ENCODE measurements around the gene YJU2.

The YJU2 gene

DNA sequence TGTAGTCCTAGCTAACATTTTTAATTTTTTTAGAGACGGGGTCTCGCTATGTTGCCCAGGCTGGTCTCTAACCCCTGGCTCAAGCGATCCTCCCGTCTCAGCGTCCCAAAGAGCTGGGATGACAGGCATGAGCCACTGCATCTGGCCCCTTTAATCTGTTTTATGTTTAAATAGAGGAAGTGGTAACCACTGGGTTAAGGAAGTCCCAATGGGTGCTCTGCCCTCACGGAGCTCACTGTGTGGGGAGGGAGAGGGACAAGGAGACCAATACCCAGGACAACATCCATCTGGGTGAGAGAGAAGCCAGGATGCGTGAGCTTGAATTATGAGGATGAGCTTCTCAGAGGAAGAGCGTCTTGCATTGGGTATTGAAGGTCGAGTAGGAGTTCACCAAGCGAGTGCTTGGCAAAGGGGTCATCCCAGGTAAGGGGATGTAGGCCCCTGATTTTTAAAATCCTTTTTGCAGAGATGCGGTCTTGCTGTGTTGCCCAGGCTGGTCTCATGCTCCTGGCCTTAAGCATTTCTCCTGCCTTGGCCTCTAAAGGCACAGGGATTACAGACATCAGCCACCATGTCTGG is 13.8 kb downstream of the YJU2 start:
- peaks cover 9% of the 10 kb centered on the region for H3K36me3 ChIP-seq (replicated peaks; ENCODE audit: insufficient read depth, low read length)
- no peak for TF ChIP-seq EZH2phosphoT487 (IDR thresholded peaks at IDR 0.05; ENCODE audit: low read length)
- TF ChIP-seq EZH2 (optimal IDR thresholded peaks at IDR 0.05; ENCODE audit: low read depth, low read length), result no peak
- TF ChIP-seq, protein P1, sequence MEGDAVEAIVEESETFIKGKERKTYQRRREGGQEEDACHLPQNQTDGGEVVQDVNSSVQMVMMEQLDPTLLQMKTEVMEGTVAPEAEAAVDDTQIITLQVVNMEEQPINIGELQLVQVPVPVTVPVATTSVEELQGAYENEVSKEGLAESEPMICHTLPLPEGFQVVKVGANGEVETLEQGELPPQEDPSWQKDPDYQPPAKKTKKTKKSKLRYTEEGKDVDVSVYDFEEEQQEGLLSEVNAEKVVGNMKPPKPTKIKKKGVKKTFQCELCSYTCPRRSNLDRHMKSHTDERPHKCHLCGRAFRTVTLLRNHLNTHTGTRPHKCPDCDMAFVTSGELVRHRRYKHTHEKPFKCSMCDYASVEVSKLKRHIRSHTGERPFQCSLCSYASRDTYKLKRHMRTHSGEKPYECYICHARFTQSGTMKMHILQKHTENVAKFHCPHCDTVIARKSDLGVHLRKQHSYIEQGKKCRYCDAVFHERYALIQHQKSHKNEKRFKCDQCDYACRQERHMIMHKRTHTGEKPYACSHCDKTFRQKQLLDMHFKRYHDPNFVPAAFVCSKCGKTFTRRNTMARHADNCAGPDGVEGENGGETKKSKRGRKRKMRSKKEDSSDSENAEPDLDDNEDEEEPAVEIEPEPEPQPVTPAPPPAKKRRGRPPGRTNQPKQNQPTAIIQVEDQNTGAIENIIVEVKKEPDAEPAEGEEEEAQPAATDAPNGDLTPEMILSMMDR (IDR thresholded peaks at IDR 0.05; ENCODE audit: low read length), result no peak
- H3K4me2 ChIP-seq (ENCODE audit: low read depth, low read length), result no peak overlapping the region

DNA sequence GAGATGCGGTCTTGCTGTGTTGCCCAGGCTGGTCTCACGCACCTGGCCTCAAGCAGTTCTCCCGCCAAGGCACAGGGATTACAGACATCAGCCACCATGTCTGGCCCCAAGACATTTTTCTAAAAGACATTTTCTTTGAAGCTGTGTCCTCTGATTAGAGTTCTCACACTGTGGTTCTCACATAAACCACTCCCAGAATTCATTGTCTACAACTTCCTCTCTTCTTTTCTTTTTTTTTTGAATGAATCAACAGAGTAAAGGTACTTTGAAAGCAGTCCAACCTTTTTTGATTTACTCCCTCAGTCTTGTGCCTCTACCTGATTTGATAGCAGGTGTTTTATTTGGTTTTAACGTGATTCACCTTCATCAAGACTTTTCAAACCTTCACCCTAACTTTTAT is 17.9 kb downstream of the YJU2 start:
- no peak overlapping the region for H2AFZ ChIP-seq (ENCODE audit: low read length)
- H3K4me3 ChIP-seq (ENCODE audit: low read length), result no peak overlapping the region
- H3K27me3 ChIP-seq (replicated peaks; ENCODE audit: insufficient read depth, low read length), result no peaks in the 10 kb centered on the region
- no peaks in the 10 kb centered on the region for H3K79me2 ChIP-seq (ENCODE audit: low read length)
- TF ChIP-seq, protein P1 (IDR thresholded peaks at IDR 0.05; ENCODE audit: low read length), result no peak
- TF ChIP-seq EZH2 (optimal IDR thresholded peaks at IDR 0.05; ENCODE audit: low read depth, low read length) (no peak), EZH2phosphoT487 (IDR thresholded peaks at IDR 0.05; ENCODE audit: low read length) (no peak)
- no peaks in the 10 kb centered on the region for H3K9me3 ChIP-seq (replicated peaks; ENCODE audit: insufficient read depth, low read length)
- H3K9me2 ChIP-seq (replicated peaks; ENCODE audit: insufficient read depth, low read length), result no peaks in the 10 kb centered on the region
- no peak overlapping the region for H3K27ac ChIP-seq (ENCODE audit: low read length)
- no peak overlapping the region for H3K9ac ChIP-seq (ENCODE audit: low read length)
- H3K36me3 ChIP-seq (replicated peaks; ENCODE audit: insufficient read depth, low read length), result peaks cover 5% of the 10 kb centered on the region; the same call in 1 of the 2 replicates
- no peaks in the 10 kb centered on the region for H3F3A ChIP-seq (ENCODE audit: insufficient read depth, low read length)
- H3K4me1 ChIP-seq (ENCODE audit: low read length), result no peaks in the 10 kb centered on the region
- H4K20me1 ChIP-seq (ENCODE audit: insufficient read depth, low read length), result no peaks in the 10 kb centered on the region
- H3K4me2 ChIP-seq (ENCODE audit: low read depth, low read length), result no peak overlapping the region
- DNase-seq, result no peak

More for the DNA sequence above, 13.8 kb downstream of the YJU2 start:
- Histone ChIP-seq H3K27me3 (replicated peaks; ENCODE audit: insufficient read depth, low read length) (no peaks in the 10 kb centered on the region), H3K9ac (ENCODE audit: low read length) (no peak overlapping the region), H3K4me3 (ENCODE audit: low read length) (no peak overlapping the region), H3K4me1 (ENCODE audit: low read length) (no peaks in the 10 kb centered on the region), H3K79me2 (ENCODE audit: low read length) (no peaks in the 10 kb centered on the region), H3K9me3 (replicated peaks; ENCODE audit: insufficient read depth, low read length) (no peaks in the 10 kb centered on the region), H3K27ac (ENCODE audit: low read length) (no peak overlapping the region), H3F3A (ENCODE audit: insufficient read depth, low read length) (no peaks in the 10 kb centered on the region), H3K9me2 (replicated peaks; ENCODE audit: insufficient read depth, low read length) (no peaks in the 10 kb centered on the region), H2AFZ (ENCODE audit: low read length) (no peak overlapping the region), H4K20me1 (ENCODE audit: insufficient read depth, low read length) (no peaks in the 10 kb centered on the region)
- no peak for DNase-seq

DNA sequence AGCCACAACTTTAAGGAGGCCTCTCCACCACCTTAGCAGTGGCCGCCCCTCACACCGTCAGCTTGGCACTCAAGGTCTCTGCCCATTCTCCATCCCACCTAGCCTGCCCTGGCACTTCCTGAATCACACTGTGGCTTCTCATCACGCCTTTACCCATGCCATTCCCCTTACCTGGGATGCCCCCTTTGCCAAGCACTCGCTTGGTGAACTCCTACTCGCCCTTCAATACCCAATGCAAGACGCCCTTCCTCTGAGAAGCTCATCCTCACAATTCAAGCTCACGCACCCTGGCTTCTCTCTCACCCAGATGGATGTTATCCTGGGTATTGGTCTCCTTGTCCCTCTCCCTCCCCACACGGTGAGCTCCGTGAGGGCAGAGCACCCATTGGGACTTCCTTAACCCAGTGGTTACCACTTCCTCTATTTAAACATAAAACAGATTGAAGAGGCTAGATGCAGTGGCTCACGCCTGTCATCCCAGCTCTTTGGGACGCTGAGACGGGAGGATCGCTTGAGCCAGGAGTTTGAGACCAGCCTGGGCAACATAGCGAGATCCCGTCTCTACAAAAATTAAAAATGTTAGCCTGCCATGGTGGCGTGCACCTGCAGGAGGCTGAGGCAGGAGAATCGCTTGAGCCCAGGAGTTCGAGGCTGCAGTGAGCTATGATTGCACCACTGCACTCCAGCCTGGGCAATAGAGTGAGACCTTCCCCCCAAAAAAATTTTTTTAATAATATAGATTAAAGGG is 19.5 kb downstream of the YJU2 start:
- Histone ChIP-seq H3K9me2 (replicated peaks; ENCODE audit: insufficient read depth, low read length) (no peaks in the 10 kb centered on the region), H3K4me1 (ENCODE audit: low read length) (no peaks in the 10 kb centered on the region), H3K4me2 (ENCODE audit: low read depth, low read length) (no peak overlapping the region), H2AFZ (ENCODE audit: low read length) (no peak overlapping the region), H3K27me3 (replicated peaks; ENCODE audit: insufficient read depth, low read length) (no peaks in the 10 kb centered on the region), H3K9me3 (replicated peaks; ENCODE audit: insufficient read depth, low read length) (no peaks in the 10 kb centered on the region), H3K27ac (ENCODE audit: low read length) (no peak overlapping the region), H3F3A (ENCODE audit: insufficient read depth, low read length) (no peaks in the 10 kb centered on the region), H4K20me1 (ENCODE audit: insufficient read depth, low read length) (no peaks in the 10 kb centered on the region), H3K4me3 (ENCODE audit: low read length) (no peak overlapping the region), H3K9ac (ENCODE audit: low read length) (no peak overlapping the region), H3K79me2 (ENCODE audit: low read length) (no peaks in the 10 kb centered on the region), H3K36me3 (replicated peaks; ENCODE audit: insufficient read depth, low read length) (peaks cover 5% of the 10 kb centered on the region; the same call in 1 of the 2 replicates)
- DNase-seq, result no peak
- TF ChIP-seq EZH2phosphoT487 (IDR thresholded peaks at IDR 0.05; ENCODE audit: low read length), result no peak
- TF ChIP-seq, protein P1 (IDR thresholded peaks at IDR 0.05; ENCODE audit: low read length), result no peak
- no peak for TF ChIP-seq EZH2 (optimal IDR thresholded peaks at IDR 0.05; ENCODE audit: low read depth, low read length)
